Adrenal gland (tissue), 5 donors: Measurements from ENCODE around the gene SDK1.

Source experiments
- CTCF ChIP-seq, 6 experiments: fragments of 450-650 bp in 4 of 6; fragments of 200-600 bp in 2 of 6; sonication (generic) in 1 of 6; IDR thresholded peaks; 1 replicate in 5 of 6; 2 replicates in 1 of 6; pipeline versions ENCODE4 v1.5.1 to v1.8.0; 2016 to 2021; ENCODE audit warnings: antibody characterized with exemption in 6 of 6, mild to moderate bottlenecking in 2 of 6, moderate library complexity in 1 of 6
- POLR2A ChIP-seq, 2 donors: fragments of 450-650 bp; IDR thresholded peaks; one replicate each; pipeline ENCODE4 v1.6.1; 2017; ENCODE audit warnings: antibody characterized with exemption in 2 of 2, mild to moderate bottlenecking in 2 of 2, moderate library complexity in 1 of 2
- donor health status: DM: no; HTN: no; CAD: no.

- TF ChIP-seq CTCF (IDR thresholded peaks at IDR 0.05) (no peak), POLR2A (IDR thresholded peaks at IDR 0.05) (no peak)
These were observed 461.2 kb downstream of the SDK1 start for GRCh38 chr7:3762146-3762831.
